Mesenchymal stem cell (in vitro differentiated cells and primary cell): ENCODE results near the gene SIN3B.

ENCODE experiments used
- DNase-seq: peaks from one replicate; pipeline ENCODE4 v3.0.0-alpha.2; 2013
- H2AFZ ChIP-seq: one replicate; pipeline ENCODE4 v1.6.1; 2013; ENCODE audit warnings: low read depth, mild to moderate bottlenecking, control low read depth, inconsistent platforms, low read length, moderate library complexity
- H2AK5ac ChIP-seq: 2 replicates; pipeline ENCODE4 v1.6.1; 2013; ENCODE audit warnings: low read length, moderate library complexity, mild to moderate bottlenecking, inconsistent platforms; ENCODE audit not compliant: severe bottlenecking
- H2BK120ac ChIP-seq: one replicate; pipeline ENCODE4 v1.6.1; 2013; ENCODE audit warnings: low read depth, mild to moderate bottlenecking, inconsistent platforms, low read length, moderate library complexity
- H2BK12ac ChIP-seq, 2 experiments: one replicate each; pipeline ENCODE4 v1.6.1; 2013; ENCODE audit warnings: inconsistent platforms in 2 of 2, low read length in 2 of 2, mild to moderate bottlenecking in 2 of 2, moderate library complexity in 2 of 2, control low read depth in 1 of 2
- H2BK15ac ChIP-seq: one replicate; pipeline ENCODE4 v1.6.1; 2013; ENCODE audit warnings: mild to moderate bottlenecking, low read depth, inconsistent platforms; ENCODE audit not compliant: poor library complexity, severe bottlenecking
- H2BK5ac ChIP-seq: 2 replicates; pipeline ENCODE4 v1.6.1; 2013; ENCODE audit warnings: low read depth, mild to moderate bottlenecking, low read length, control low read depth, inconsistent platforms; ENCODE audit not compliant: poor library complexity, severe bottlenecking
- H3K14ac ChIP-seq, 2 experiments: one replicate each; pipeline ENCODE4 v1.6.1; 2013; ENCODE audit warnings: inconsistent platforms in 2 of 2, low read length in 2 of 2, control low read depth in 1 of 2, mild to moderate bottlenecking in 1 of 2, moderate library complexity in 1 of 2
- H3K18ac ChIP-seq, 2 experiments: one replicate each; pipeline ENCODE4 v1.6.1; 2013; ENCODE audit warnings: inconsistent platforms in 2 of 2, low read length in 2 of 2, control low read depth in 1 of 2, low read depth in 1 of 2, mild to moderate bottlenecking in 1 of 2
- H3K23ac ChIP-seq, 2 experiments: one replicate each; pipeline ENCODE4 v1.6.1; 2013; ENCODE audit warnings: inconsistent platforms in 2 of 2, low read length in 2 of 2, mild to moderate bottlenecking in 2 of 2, moderate library complexity in 2 of 2, control low read depth in 1 of 2
- H3K27ac ChIP-seq: 2 replicates; pipeline ENCODE4 v1.5.1; 2013; ENCODE audit warnings: mild to moderate bottlenecking, moderate library complexity, low read length, control low read depth, inconsistent platforms; ENCODE audit not compliant: poor library complexity, severe bottlenecking
- H3K27me3 ChIP-seq, 2 experiments: 2 replicates each; pipeline versions ENCODE4 v1.6.1 to v1.7.0; 2013; ENCODE audit warnings: low read length in 2 of 2, mild to moderate bottlenecking in 2 of 2, moderate library complexity in 2 of 2, control low read depth in 1 of 2, inconsistent platforms in 1 of 2; ENCODE audit not compliant: control insufficient read depth in 1 of 2, insufficient read depth in 1 of 2
- H3K36me3 ChIP-seq, 2 experiments: 2 replicates each; pipeline versions ENCODE4 v1.6.1 to v1.7.0; 2013; ENCODE audit warnings: low read length in 2 of 2, control low read depth in 1 of 2, inconsistent platforms in 1 of 2, low read depth in 1 of 2, mild to moderate bottlenecking in 1 of 2; ENCODE audit not compliant: insufficient read depth in 2 of 2, control insufficient read depth in 1 of 2
- H3K4ac ChIP-seq, 2 experiments: one replicate each; pipeline ENCODE4 v1.6.1; 2013; ENCODE audit warnings: inconsistent platforms in 2 of 2, low read length in 2 of 2, mild to moderate bottlenecking in 2 of 2, moderate library complexity in 2 of 2, control low read depth in 1 of 2, low read depth in 1 of 2
- H3K4me1 ChIP-seq: 2 replicates; pipeline ENCODE4 v1.6.1; 2013; ENCODE audit warnings: low read depth, low read length, control low read depth; ENCODE audit not compliant: control insufficient read depth, insufficient read depth
- H3K4me2 ChIP-seq: 2 replicates; pipeline ENCODE4 v1.6.1; 2013; ENCODE audit warnings: low read length, mild to moderate bottlenecking, inconsistent platforms; ENCODE audit not compliant: poor library complexity, severe bottlenecking
- H3K4me3 ChIP-seq, 2 experiments: 2 replicates each; pipeline versions ENCODE4 v1.5.1 to v1.7.0; 2013; ENCODE audit warnings: low read length in 2 of 2, mild to moderate bottlenecking in 2 of 2, control low read depth in 1 of 2, low read depth in 1 of 2; ENCODE audit not compliant: insufficient read depth in 1 of 2
- H3K79me1 ChIP-seq: replicated peaks from 2 replicates; pipeline ENCODE4 v1.6.1; 2013; ENCODE audit warnings: mild to moderate bottlenecking, control low read depth, low read length, inconsistent platforms; ENCODE audit not compliant: poor library complexity, severe bottlenecking
- H3K9ac ChIP-seq: 2 replicates; pipeline ENCODE4 v1.7.0; 2013; ENCODE audit warnings: mild to moderate bottlenecking, low read length, moderate library complexity
- H3K9me3 ChIP-seq: 2 replicates; pipeline ENCODE4 v1.7.0; 2013; ENCODE audit warnings: mild to moderate bottlenecking, low read length; ENCODE audit not compliant: control insufficient read depth
- H4K8ac ChIP-seq: one replicate; pipeline ENCODE4 v1.6.1; 2013; ENCODE audit warnings: inconsistent platforms, mild to moderate bottlenecking, low read length, moderate library complexity
- H4K91ac ChIP-seq: one replicate; pipeline ENCODE4 v1.6.1; 2013; ENCODE audit warnings: mild to moderate bottlenecking, low read length, inconsistent platforms
- WGBS: methylation state at CpG from one replicate; pipeline ENCODE4 v1.1.7; 2013; ENCODE audit warnings: mixed read lengths; 5-methylcytosine and 5-hydroxymethylcytosine counted together

Gene SIN3B

GRCh38 chr19:16871871-16872270 lies 42.7 kb downstream of the SIN3B start:
- peak; percentile 96 for DNase-seq
- H3K4me1 ChIP-seq = peaks cover 14% of the 10 kb centered on the region
- H3K9ac ChIP-seq = no peak overlapping the region
- H2BK12ac ChIP-seq = no peak overlapping the region
- no peaks in the 10 kb centered on the region for H3K9me3 ChIP-seq
- no peak overlapping the region for H3K4me2 ChIP-seq
- no peak overlapping the region for H2AK5ac ChIP-seq
- no peak overlapping the region for H2AFZ ChIP-seq
- peaks cover 55% of the 10 kb centered on the region for H3K79me1 ChIP-seq
- no peak overlapping the region for H4K91ac ChIP-seq
- no peak overlapping the region for H3K4me3 ChIP-seq
- H2BK120ac ChIP-seq = no peak overlapping the region
- no peak overlapping the region for H3K14ac ChIP-seq
- no peak overlapping the region for H3K4ac ChIP-seq
- H3K36me3 ChIP-seq = peaks cover 69 to 82% of the 10 kb centered on the region in 2 experiments
- H3K27ac ChIP-seq = no peak overlapping the region
- no peak overlapping the region for H3K18ac ChIP-seq
- no peak overlapping the region for H2BK5ac ChIP-seq
- no peak overlapping the region for H3K23ac ChIP-seq
- WGBS = 9% methylated on average over 6 of the region's 7 CpGs
- no peak overlapping the region for H2BK15ac ChIP-seq
- no peaks in the 10 kb centered on the region for H3K27me3 ChIP-seq
- H4K8ac ChIP-seq = no peak overlapping the region

GRCh38 chr19:16872728-16873127 lies 43.5 kb downstream of the SIN3B start:
- no peak overlapping the region for H3K27ac ChIP-seq
- peaks cover 58% of the 10 kb centered on the region for H3K79me1 ChIP-seq
- peak overlapping the region; percentile 7 to 33 for H3K18ac ChIP-seq
- H2AK5ac ChIP-seq = no peak overlapping the region
- H2BK120ac ChIP-seq = no peak overlapping the region
- 97% methylated on average over 21 of the region's 21 CpGs for WGBS
- H3K36me3 ChIP-seq = peaks cover 69 to 82% of the 10 kb centered on the region in 2 experiments
- H3K9me3 ChIP-seq = no peaks in the 10 kb centered on the region
- peak overlapping the region; percentile 91 for H4K91ac ChIP-seq
- H3K4me2 ChIP-seq = no peak overlapping the region
- peak overlapping the region in 1 of 2 experiments; percentile 1 for H3K4ac ChIP-seq
- no peak overlapping the region for H2AFZ ChIP-seq
- H2BK5ac ChIP-seq = no peak overlapping the region
- no peak for DNase-seq
- no peaks in the 10 kb centered on the region for H3K27me3 ChIP-seq
- H3K23ac ChIP-seq = no peak overlapping the region
- no peak overlapping the region for H2BK15ac ChIP-seq
- peak overlapping the region in 1 of 2 experiments; percentile 7 for H2BK12ac ChIP-seq
- H3K9ac ChIP-seq = no peak overlapping the region
- H4K8ac ChIP-seq = peak overlapping the region; percentile 57
- peaks cover 16% of the 10 kb centered on the region for H3K4me1 ChIP-seq
- H3K14ac ChIP-seq = no peak overlapping the region
- no peak overlapping the region for H3K4me3 ChIP-seq

GRCh38 chr19:16873594-16873993 lies 44.4 kb downstream of the SIN3B start:
- Histone ChIP-seq H3K9ac (no peak overlapping the region), H3K4me1 (peaks cover 17% of the 10 kb centered on the region), H3K4me2 (no peak overlapping the region), H3K14ac (no peak overlapping the region), H4K91ac (no peak overlapping the region), H2BK12ac (peak overlapping the region in 1 of 2 experiments; percentile 54), H3K4me3 (no peak overlapping the region), H2BK15ac (no peak overlapping the region), H3K79me1 (peaks cover 56% of the 10 kb centered on the region), H3K4ac (no peak overlapping the region), H3K9me3 (no peaks in the 10 kb centered on the region), H3K27ac (no peak overlapping the region), H2BK5ac (no peak overlapping the region), H3K36me3 (peaks cover 69 to 82% of the 10 kb centered on the region in 2 experiments), H3K23ac (no peak overlapping the region), H3K18ac (peak overlapping the region in 1 of 2 experiments; percentile 33), H2AK5ac (no peak overlapping the region), H4K8ac (no peak overlapping the region), H3K27me3 (no peaks in the 10 kb centered on the region), H2BK120ac (peak overlapping the region; percentile 42), H2AFZ (no peak overlapping the region)
- no peak for DNase-seq
- WGBS = 99% methylated on average over 3 of the region's 3 CpGs

- no peak overlapping the region for H3K4me3 ChIP-seq
- H3K9ac ChIP-seq = no peak overlapping the region
- no peak overlapping the region for H2BK15ac ChIP-seq
- peaks cover 77 to 82% of the 10 kb centered on the region in 2 experiments for H3K36me3 ChIP-seq
- no peak overlapping the region for H3K4me2 ChIP-seq
- no peak overlapping the region for H4K91ac ChIP-seq
- H3K4me1 ChIP-seq = peaks cover 17% of the 10 kb centered on the region
- no peak overlapping the region for H4K8ac ChIP-seq
- H2BK5ac ChIP-seq = peak overlapping the region; percentile 10
- peak overlapping the region in 1 of 2 experiments; percentile 45 for H2BK12ac ChIP-seq
- no peak overlapping the region for H3K23ac ChIP-seq
- no peak overlapping the region for H2AFZ ChIP-seq
- H3K18ac ChIP-seq = peak overlapping the region in 1 of 2 experiments; percentile 41
- H3K27me3 ChIP-seq = no peaks in the 10 kb centered on the region
- no peak overlapping the region for H2AK5ac ChIP-seq
- H3K4ac ChIP-seq = peak overlapping the region in 1 of 2 experiments; percentile 24
- WGBS = 94% methylated on average over 1 of the region's 1 CpG
- H3K14ac ChIP-seq = no peak overlapping the region
- DNase-seq = no peak
- H2BK120ac ChIP-seq = peak overlapping the region; percentile 42
- H3K79me1 ChIP-seq = peaks cover 53% of the 10 kb centered on the region
- no peak overlapping the region for H3K27ac ChIP-seq
- no peaks in the 10 kb centered on the region for H3K9me3 ChIP-seq
These were observed 45.2 kb downstream of the SIN3B start for GRCh38 chr19:16874250-16874977.
